ENCODE measurements around the gene FKBP2.

Gene FKBP2

DNA sequence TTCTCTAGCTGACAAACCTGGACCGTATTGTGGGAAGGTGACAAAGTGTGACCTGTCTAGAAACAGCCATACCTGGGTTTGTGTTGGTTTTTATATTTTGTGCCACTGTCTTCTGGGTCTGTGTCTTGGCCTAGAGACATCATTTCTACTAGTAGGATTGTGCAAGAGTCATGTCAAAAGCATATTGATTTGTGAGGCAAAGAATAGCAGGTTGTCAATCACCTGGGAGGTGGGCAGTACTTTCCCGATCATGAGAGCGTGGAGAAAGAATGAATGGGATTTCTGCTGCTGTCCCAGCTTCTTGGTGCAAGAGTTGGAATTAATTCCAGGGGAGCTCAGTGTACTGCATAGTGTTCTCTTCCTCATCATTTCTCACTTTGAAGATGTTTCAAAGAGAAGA, 39.4 kb upstream of the FKBP2 start:
- Histone ChIP-seq H3K23ac (ENCODE audit: low read length) (no peak overlapping the region), H2AFZ (ENCODE audit: insufficient read depth, low read length, poor library complexity) (no peak overlapping the region), H4K12ac (ENCODE audit: low read depth, low read length) (no peak overlapping the region), H3K4me3 (ENCODE audit: low read depth, low read length) (no peak overlapping the region), H3K9me3 (ENCODE audit: insufficient read depth, low read depth, low read length) (no peaks in the 10 kb centered on the region), H3K9ac (ENCODE audit: low read length) (no peak overlapping the region), H3K4ac (ENCODE audit: low read depth, low read length) (no peak overlapping the region), H3K4me2 (ENCODE audit: low read length) (no peak overlapping the region), H4K8ac (ENCODE audit: low read depth, low read length) (no peak overlapping the region), H2BK5ac (ENCODE audit: low read depth, low read length, poor library complexity) (no peak overlapping the region), H3K4me1 (ENCODE audit: control insufficient read depth in 1 of 2, insufficient read depth in 2 of 2, low read length in 2 of 2) (no peaks in the 10 kb centered on the region), H3K18ac (ENCODE audit: low read length) (no peak overlapping the region), H4K91ac (ENCODE audit: low read depth, low read length) (no peak overlapping the region), H2BK120ac (ENCODE audit: insufficient read depth, low read length, poor library complexity) (no peak overlapping the region), H3K79me1 (ENCODE audit: low read length) (no peaks in the 10 kb centered on the region), H3K79me2 (ENCODE audit: control insufficient read depth, insufficient read depth, low read length, poor library complexity) (no peaks in the 10 kb centered on the region), H3K14ac (ENCODE audit: low read length) (no peak overlapping the region), H2BK12ac (ENCODE audit: low read length) (no peak overlapping the region), H2AK5ac (ENCODE audit: low read length) (no peak overlapping the region), H3K27me3 (ENCODE audit: insufficient read depth, low read length) (no peaks in the 10 kb centered on the region), H3K36me3 (ENCODE audit: control insufficient read depth in 1 of 2, insufficient read depth in 2 of 2, low read length in 2 of 2) (peaks cover 70 to 89% of the 10 kb centered on the region in 2 experiments), H3K27ac (ENCODE audit: low read depth, low read length) (no peak overlapping the region)
- DNase-seq, result no peak
- no CpG with 5 or more reads among the region's 3 CpGs for WGBS (ENCODE audit: extremely low coverage, insufficient coverage, insufficient read length)

DNA sequence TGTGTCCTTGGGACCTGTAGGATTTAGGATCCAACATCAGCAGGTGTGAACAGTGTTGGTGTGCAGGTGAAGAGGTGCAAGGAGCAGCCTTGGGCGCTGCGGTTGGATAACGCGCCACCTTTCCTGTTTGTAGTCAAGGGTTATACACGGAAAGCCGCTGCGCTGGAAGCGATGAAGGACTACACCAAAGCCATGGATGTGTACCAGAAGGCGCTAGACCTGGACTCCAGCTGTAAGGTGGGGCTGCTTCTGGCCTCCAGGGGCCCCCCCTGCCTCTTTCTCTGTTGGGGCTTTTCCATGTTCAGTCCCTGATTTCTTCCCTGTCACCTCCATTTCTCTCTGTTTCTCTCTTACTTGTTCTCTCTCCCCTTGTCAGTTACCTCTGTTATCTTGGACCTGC, 37.9 kb upstream of the FKBP2 start:
- no peak overlapping the region for H3K18ac ChIP-seq (ENCODE audit: low read length)
- no peak overlapping the region for H2AK5ac ChIP-seq (ENCODE audit: low read length)
- no peak overlapping the region for H2BK5ac ChIP-seq (ENCODE audit: low read depth, low read length, poor library complexity)
- H3K27ac ChIP-seq (ENCODE audit: low read depth, low read length), result no peak overlapping the region
- H4K91ac ChIP-seq (ENCODE audit: low read depth, low read length), result no peak overlapping the region
- no peak overlapping the region for H2AFZ ChIP-seq (ENCODE audit: insufficient read depth, low read length, poor library complexity)
- H3K36me3 ChIP-seq (ENCODE audit: control insufficient read depth in 1 of 2, insufficient read depth in 2 of 2, low read length in 2 of 2), result peaks cover 70 to 85% of the 10 kb centered on the region in 2 experiments
- no peak overlapping the region for H3K4me2 ChIP-seq (ENCODE audit: low read length)
- no CpG with 5 or more reads among the region's 9 CpGs for WGBS (ENCODE audit: extremely low coverage, insufficient coverage, insufficient read length)
- H3K9me3 ChIP-seq (ENCODE audit: insufficient read depth, low read depth, low read length), result no peaks in the 10 kb centered on the region
- no peak overlapping the region for H3K9ac ChIP-seq (ENCODE audit: low read length)
- H4K8ac ChIP-seq (ENCODE audit: low read depth, low read length), result no peak overlapping the region
- no peaks in the 10 kb centered on the region for H3K79me2 ChIP-seq (ENCODE audit: control insufficient read depth, insufficient read depth, low read length, poor library complexity)
- no peak overlapping the region for H3K4me3 ChIP-seq (ENCODE audit: low read depth, low read length)
- H2BK120ac ChIP-seq (ENCODE audit: insufficient read depth, low read length, poor library complexity), result no peak overlapping the region
- H3K27me3 ChIP-seq (ENCODE audit: insufficient read depth, low read length), result no peaks in the 10 kb centered on the region
- no peak for DNase-seq
- H4K12ac ChIP-seq (ENCODE audit: low read depth, low read length), result no peak overlapping the region
- H3K23ac ChIP-seq (ENCODE audit: low read length), result no peak overlapping the region
- no peak overlapping the region for H2BK12ac ChIP-seq (ENCODE audit: low read length)
- peaks cover 0 to 7% of the 10 kb centered on the region in 2 experiments for H3K4me1 ChIP-seq (ENCODE audit: control insufficient read depth in 1 of 2, insufficient read depth in 2 of 2, low read length in 2 of 2)
- H3K79me1 ChIP-seq (ENCODE audit: low read length), result no peaks in the 10 kb centered on the region
- no peak overlapping the region for H3K14ac ChIP-seq (ENCODE audit: low read length)
- H3K4ac ChIP-seq (ENCODE audit: low read depth, low read length), result no peak overlapping the region

DNA sequence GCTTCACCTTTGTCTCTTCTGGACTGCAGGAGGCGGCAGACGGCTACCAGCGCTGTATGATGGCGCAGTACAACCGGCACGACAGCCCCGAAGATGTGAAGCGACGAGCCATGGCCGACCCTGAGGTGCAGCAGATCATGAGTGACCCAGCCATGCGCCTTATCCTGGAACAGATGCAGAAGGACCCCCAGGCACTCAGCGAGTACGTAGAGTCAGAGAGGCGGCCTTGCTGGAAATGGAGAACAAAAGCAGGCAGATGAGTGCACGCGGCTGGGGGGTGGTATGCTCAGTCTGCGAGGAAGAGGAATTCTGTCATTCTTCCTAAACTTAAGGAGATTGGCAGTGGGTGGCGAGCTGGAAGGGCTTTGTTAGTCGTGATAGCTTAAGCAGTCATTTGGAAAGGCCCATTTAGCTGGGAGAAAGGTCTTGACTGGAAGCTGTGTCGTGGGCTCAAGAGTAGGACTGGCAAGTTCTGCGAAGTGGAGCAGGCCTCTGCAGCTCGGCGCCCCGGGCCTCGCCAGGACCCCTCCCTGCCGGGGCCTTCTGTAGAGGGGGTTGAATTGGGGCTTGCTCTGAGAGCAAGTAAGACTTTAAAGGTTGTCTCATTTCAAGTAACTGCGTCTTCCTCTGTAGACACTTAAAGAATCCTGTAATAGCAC, 37.3 kb upstream of the FKBP2 start:
- Histone ChIP-seq H3K9me3 (ENCODE audit: insufficient read depth, low read depth, low read length) (no peaks in the 10 kb centered on the region), H3K79me2 (ENCODE audit: control insufficient read depth, insufficient read depth, low read length, poor library complexity) (no peaks in the 10 kb centered on the region), H3K27ac (ENCODE audit: low read depth, low read length) (no peak overlapping the region), H3K9ac (ENCODE audit: low read length) (no peak overlapping the region), H3K4me2 (ENCODE audit: low read length) (no peak overlapping the region), H3K4me3 (ENCODE audit: low read depth, low read length) (no peak overlapping the region), H2AFZ (ENCODE audit: insufficient read depth, low read length, poor library complexity) (no peak overlapping the region), H3K4me1 (ENCODE audit: control insufficient read depth in 1 of 2, insufficient read depth in 2 of 2, low read length in 2 of 2) (peaks cover 0 to 7% of the 10 kb centered on the region in 2 experiments), H4K12ac (ENCODE audit: low read depth, low read length) (no peak overlapping the region), H2BK12ac (ENCODE audit: low read length) (no peak overlapping the region), H3K4ac (ENCODE audit: low read depth, low read length) (no peak overlapping the region), H4K91ac (ENCODE audit: low read depth, low read length) (no peak overlapping the region), H3K79me1 (ENCODE audit: low read length) (no peaks in the 10 kb centered on the region), H3K18ac (ENCODE audit: low read length) (no peak overlapping the region), H2BK120ac (ENCODE audit: insufficient read depth, low read length, poor library complexity) (no peak overlapping the region), H2BK5ac (ENCODE audit: low read depth, low read length, poor library complexity) (no peak overlapping the region), H4K8ac (ENCODE audit: low read depth, low read length) (no peak overlapping the region), H3K27me3 (ENCODE audit: insufficient read depth, low read length) (no peaks in the 10 kb centered on the region), H3K36me3 (ENCODE audit: control insufficient read depth in 1 of 2, insufficient read depth in 2 of 2, low read length in 2 of 2) (peaks cover 65 to 80% of the 10 kb centered on the region in 2 experiments), H3K14ac (ENCODE audit: low read length) (no peak overlapping the region), H2AK5ac (ENCODE audit: low read length) (no peak overlapping the region), H3K23ac (ENCODE audit: low read length) (no peak overlapping the region)
- no CpG with 5 or more reads among the region's 27 CpGs for WGBS (ENCODE audit: extremely low coverage, insufficient coverage, insufficient read length)
- DNase-seq, result no peak

DNA sequence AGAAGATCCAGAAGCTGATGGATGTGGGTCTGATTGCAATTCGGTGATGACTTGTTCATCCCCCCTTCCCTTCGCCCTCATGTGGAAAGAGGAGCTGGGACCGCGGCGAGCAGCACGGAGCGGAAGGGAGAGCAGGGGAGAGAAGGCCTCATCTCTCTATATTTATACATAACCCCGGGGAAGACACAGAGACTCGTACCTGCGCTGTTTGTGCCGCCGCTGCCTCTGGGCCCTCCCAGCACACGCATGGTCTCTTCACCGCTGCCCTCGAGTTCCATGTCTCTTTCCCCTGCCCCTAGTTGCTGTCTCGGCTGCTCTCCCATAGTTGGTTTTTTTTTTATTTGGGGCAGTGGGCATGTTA, 36.8 kb upstream of the FKBP2 start:
- Histone ChIP-seq H3K14ac (ENCODE audit: low read length) (no peak overlapping the region), H3K79me2 (ENCODE audit: control insufficient read depth, insufficient read depth, low read length, poor library complexity) (no peaks in the 10 kb centered on the region), H3K4me1 (ENCODE audit: control insufficient read depth in 1 of 2, insufficient read depth in 2 of 2, low read length in 2 of 2) (peaks cover 0 to 7% of the 10 kb centered on the region in 2 experiments), H3K79me1 (ENCODE audit: low read length) (no peaks in the 10 kb centered on the region), H4K12ac (ENCODE audit: low read depth, low read length) (no peak overlapping the region), H4K91ac (ENCODE audit: low read depth, low read length) (no peak overlapping the region), H3K27me3 (ENCODE audit: insufficient read depth, low read length) (no peaks in the 10 kb centered on the region), H3K9me3 (ENCODE audit: insufficient read depth, low read depth, low read length) (no peaks in the 10 kb centered on the region), H2AK5ac (ENCODE audit: low read length) (no peak overlapping the region), H3K9ac (ENCODE audit: low read length) (no peak overlapping the region), H3K27ac (ENCODE audit: low read depth, low read length) (no peak overlapping the region), H2BK120ac (ENCODE audit: insufficient read depth, low read length, poor library complexity) (no peak overlapping the region), H2AFZ (ENCODE audit: insufficient read depth, low read length, poor library complexity) (no peak overlapping the region), H3K36me3 (ENCODE audit: control insufficient read depth in 1 of 2, insufficient read depth in 2 of 2, low read length in 2 of 2) (peaks cover 61 to 76% of the 10 kb centered on the region in 2 experiments), H3K18ac (ENCODE audit: low read length) (no peak overlapping the region), H3K4me2 (ENCODE audit: low read length) (no peak overlapping the region), H2BK5ac (ENCODE audit: low read depth, low read length, poor library complexity) (no peak overlapping the region), H3K23ac (ENCODE audit: low read length) (no peak overlapping the region), H3K4me3 (ENCODE audit: low read depth, low read length) (no peak overlapping the region), H4K8ac (ENCODE audit: low read depth, low read length) (no peak overlapping the region), H3K4ac (ENCODE audit: low read depth, low read length) (no peak overlapping the region), H2BK12ac (ENCODE audit: low read length) (no peak overlapping the region)
- no peak for DNase-seq
- no CpG with 5 or more reads among the region's 16 CpGs for WGBS (ENCODE audit: extremely low coverage, insufficient coverage, insufficient read length)

Data from trophoblast cell (in vitro differentiated cells and primary cell).